HCT116 (cell line): ENCODE measurements around the gene SCAF8.

Source experiments
- CTCF ChIP-seq, 3 experiments: fragments of 200-600 bp in 1 of 3; sonication (generic) in 1 of 3; IDR thresholded peaks in 2 of 3; conservative IDR thresholded peaks in 1 of 3; 2 replicates each; pipeline ENCODE4 v1.5.1; 2012 to 2017; ENCODE audit warnings: low read depth in 2 of 3, low read length in 2 of 3, antibody characterized with exemption in 1 of 3, borderline replicate concordance in 1 of 3, control low read depth in 1 of 3, mild to moderate bottlenecking in 1 of 3, mixed read lengths in 1 of 3, mixed run types in 1 of 3, moderate library complexity in 1 of 3; ENCODE audit not compliant: insufficient read depth in 1 of 3
- EZH2 ChIP-seq: fragments of 200-600 bp; sonication (generic); IDR thresholded peaks from 2 replicates; pipeline ENCODE4 v1.6.1; 2017; ENCODE audit warnings: antibody characterized with exemption, mixed run types
- EZH2phosphoT487 ChIP-seq: fragments of 200-600 bp; IDR thresholded peaks from 2 replicates; pipeline ENCODE4 v1.6.1; 2018; ENCODE audit warnings: antibody characterized with exemption, borderline replicate concordance

GRCh38 chr6:154791556-154792317 lies 58.5 kb downstream of the SCAF8 start:
- TF ChIP-seq CTCF (IDR thresholded peaks at IDR 0.05 in 2 of 3, conservative IDR thresholded peaks at IDR 0.05 in 1 of 3; ENCODE audit: borderline replicate concordance in 1 of 3, insufficient read depth in 1 of 3, low read depth in 2 of 3, low read length in 2 of 3) (no peak), EZH2 (no peak), EZH2phosphoT487 (no peak)
